UCSD-AML1 (cell line): Measurements from ENCODE around the gene HSPB6.
A peak's percentile ranks its signal among the peaks of the same experiment; 100 is the strongest.
"Not testable (repeated sequence)": the region's sequence is repeated elsewhere in the genome, so short reads cannot be mapped to it uniquely, and the experiment has no call there.

Experiments used
- DNase-seq: peaks from one replicate; lab custom pipeline; 2025; ENCODE audit not compliant: unreplicated experiment; lab: John Stamatoyannopoulos, UW

HSPB6 gene

GRCh38 chr19:35786299-35787160, 29.7 kb upstream of the HSPB6 start:
- DNase-seq: no peak

DNA sequence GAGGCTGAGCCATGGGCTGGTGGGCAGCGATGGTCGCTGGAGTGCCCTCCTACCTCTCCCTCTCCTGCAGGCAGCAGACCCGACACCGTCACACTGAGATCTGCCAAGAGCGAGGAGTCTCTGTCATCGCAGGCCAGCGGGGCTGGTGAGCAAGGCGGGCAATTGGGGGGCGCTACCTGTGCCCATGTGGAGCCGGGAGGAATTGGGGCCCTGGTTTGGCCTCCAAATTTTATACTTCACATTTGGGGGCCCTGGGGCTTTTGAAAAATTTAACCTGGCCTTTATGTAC, 28.5 kb upstream of the HSPB6 start:
- no peak for DNase-seq

DNA sequence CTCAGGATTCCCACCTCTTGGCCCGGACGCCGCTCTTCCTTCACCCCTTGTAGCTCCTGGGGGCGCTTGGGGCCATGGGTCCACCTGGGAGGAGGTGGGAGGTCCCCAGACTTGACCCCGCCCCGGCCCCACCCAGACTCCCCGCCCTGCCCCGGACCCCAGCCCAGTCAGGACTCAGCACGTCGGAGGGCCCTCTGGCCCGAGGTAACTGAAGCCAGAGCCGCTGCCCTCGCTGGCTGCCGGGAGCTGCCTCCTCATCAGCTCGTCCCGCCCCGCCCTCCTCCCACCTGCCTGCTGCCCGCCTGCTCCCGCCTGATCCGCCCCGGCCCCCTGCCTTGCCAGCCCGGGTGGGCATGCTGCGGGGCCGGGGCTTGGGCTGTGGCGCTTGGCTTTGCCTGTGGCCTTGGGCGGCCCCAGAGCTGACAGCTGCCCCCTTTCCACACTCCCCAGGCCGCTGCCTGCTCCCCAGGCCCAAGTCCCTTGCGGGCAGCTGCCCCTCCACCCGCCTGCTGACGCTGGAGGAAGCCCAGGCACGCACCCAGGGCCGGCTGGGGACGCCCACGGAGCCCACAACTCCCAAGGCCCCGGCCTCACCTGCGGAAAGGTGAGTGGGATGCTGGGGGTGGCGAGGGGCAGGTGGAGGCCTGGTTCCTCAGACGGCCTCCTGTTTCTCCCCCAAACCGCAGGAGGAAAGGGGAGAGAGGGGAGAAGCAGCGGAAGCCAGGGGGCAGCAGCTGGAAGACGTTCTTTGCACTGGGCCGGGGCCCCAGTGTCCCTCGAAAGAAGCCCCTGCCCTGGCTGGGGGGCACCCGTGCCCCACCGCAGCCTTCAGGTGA, 27.9 kb upstream of the HSPB6 start:
- no peak for DNase-seq

DNA sequence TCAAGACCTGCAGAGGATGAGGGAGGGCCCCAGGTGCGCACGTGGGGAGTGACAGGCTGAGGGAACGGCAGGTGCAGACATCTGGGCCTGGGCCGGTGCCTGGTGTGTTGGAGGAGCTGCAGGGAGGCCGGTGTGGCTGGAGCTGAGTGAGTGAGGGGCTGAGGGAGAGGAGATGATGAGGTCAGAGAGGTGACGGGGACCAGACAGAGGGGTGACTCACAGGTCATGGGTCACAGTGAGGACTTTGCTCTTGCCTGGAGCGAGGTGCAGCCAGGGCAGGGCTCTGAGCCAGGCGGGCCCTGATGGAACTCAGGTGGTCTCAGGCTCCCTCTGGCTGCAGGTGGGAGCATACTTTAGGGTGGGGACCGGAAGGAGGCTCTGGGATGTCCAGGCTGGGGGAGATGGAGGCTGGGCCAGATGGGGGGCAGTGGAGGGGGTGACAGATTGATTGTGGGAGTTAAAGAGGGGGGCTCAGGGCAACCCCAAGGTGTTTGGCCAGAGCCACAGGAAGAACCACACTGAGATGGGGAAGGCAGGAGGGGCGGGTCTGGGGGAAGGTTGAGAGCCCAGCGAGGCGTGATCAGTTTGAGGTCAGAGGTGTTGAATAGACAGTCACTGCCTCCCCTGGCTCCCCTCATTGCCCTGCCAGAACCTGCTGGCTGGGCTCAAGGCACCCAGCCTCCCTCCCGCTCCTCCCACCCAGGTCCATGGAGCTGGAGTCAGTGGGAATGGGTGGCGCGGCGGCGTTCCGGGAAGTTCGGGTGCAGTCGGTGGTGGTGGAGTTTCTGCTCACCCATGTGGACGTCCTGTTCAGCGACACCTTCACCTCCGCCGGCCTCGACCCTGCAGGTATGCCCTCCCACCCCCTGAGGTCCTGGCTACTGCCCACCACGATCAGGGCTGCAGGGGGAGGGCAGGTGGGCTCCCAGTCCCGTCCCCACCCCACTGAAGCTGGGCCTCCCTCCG, 26.9 kb upstream of the HSPB6 start:
- DNase-seq: no peak

DNA sequence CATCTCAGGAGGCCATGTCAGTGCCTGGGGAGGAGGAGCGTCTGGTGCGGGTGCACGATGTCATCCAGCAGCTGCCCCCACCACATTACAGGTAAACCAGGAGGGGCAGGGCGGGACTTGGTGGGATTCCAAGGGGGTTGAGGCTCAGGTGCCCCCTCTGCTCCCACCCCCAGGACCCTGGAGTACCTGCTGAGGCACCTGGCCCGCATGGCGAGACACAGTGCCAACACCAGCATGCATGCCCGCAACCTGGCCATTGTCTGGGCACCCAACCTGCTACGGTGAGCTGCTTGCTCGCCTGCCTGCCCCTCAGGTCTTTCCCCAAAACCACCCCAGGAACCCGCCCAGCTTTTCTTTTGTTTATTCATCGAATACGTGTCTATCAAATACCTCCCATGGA, 25.8 kb upstream of the HSPB6 start:
- DNase-seq: no peak

GRCh38 chr19:35781650-35782049, 24.8 kb upstream of the HSPB6 start:
- no peak for DNase-seq

DNA sequence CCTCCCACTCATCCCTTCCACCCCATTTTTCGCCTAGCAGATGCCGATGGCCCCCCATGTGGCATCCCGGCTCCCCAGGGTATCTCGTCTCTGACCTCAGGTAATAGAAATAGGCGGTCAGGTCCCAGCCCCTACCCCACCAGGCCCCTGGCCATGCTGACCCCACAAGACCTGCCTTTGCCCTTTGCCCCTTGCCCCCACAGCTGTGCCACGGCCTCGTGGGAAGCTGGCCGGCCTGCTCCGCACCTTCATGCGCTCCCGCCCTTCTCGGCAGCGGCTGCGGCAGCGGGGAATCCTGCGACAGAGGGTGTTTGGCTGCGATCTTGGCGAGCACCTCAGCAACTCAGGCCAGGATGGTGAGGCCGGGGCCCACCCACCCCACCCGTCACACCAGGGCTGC, 23.9 kb upstream of the HSPB6 start:
- no peak for DNase-seq

DNA sequence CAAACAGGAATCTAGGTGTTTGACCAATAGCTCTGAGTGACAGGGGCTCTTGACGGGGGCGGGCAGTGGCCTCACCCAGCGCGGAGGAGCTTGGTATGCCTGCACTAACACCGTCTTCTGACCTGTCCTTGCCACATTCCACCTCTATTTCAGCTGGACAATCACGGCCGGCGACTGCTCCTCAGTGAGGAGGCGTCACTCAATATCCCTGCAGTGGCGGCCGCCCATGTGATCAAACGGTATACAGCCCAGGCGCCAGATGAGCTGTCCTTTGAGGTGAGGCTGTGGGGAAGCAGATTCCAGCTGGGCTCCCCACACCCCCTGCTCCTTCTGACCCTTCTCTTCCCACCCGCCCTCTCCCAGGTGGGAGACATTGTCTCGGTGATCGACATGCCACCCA, 23.2 kb upstream of the HSPB6 start:
- DNase-seq: no peak

DNA sequence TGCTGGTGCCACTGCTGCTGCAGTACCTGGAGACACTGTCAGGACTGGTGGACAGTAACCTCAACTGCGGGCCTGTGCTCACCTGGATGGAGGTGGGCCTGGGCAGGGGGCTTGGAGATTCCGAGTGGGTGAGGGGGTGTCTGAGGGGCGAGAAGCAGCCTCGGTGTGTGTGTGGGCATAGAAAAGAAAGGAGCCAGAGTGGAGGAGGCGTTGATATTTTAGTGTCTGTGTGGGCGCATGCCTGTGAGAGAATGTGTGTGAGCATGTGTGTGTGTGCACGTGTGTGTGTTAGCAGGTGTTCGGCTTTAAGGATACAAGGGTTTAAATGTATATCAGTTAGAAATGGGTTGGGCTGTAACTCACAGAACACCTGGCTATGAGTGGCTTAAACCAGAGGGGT, 22.2 kb upstream of the HSPB6 start:
- DNase-seq: no peak

GRCh38 chr19:35777961-35778360, 21.1 kb upstream of the HSPB6 start:
- no peak for DNase-seq

DNA sequence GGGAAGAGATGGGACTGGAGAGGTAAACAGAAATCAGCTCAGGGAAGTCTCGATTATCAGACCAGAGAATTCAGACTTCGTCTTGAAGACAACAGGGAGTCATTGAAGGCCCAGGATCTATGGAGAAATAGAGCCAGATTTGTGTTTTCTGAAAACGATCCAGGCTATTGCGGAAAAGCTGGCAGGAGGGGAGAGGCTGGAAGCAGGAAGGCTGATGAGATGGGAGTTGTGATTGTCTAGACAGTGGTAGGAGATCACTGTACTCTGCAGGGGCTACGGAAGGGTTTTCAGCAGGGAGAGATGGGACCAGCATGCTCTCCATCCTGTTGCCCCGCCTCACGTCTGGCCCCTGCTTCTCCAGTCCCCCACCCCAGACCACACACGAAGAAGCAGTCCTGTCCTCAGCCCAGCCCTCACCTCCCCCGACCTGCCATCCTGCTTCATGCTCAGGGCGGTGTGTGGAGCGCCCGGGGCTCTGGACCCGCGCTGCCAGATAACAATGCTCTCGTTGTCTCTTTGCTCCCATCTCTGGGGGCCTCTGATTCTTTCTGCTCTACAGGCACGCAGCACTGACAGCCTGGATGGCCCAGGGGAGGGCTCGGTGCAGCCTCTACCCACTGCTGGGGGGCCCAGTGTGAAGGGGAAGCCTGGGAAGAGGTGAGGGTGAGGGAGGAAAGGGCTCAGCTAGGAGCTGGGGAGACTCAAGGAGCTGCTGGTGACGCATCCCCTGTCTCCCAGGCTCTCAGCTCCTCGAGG, 20.4 kb upstream of the HSPB6 start:
- DNase-seq: no peak

GRCh38 chr19:35776102-35776788, 19.4 kb upstream of the HSPB6 start:
- DNase-seq: no peak

DNA sequence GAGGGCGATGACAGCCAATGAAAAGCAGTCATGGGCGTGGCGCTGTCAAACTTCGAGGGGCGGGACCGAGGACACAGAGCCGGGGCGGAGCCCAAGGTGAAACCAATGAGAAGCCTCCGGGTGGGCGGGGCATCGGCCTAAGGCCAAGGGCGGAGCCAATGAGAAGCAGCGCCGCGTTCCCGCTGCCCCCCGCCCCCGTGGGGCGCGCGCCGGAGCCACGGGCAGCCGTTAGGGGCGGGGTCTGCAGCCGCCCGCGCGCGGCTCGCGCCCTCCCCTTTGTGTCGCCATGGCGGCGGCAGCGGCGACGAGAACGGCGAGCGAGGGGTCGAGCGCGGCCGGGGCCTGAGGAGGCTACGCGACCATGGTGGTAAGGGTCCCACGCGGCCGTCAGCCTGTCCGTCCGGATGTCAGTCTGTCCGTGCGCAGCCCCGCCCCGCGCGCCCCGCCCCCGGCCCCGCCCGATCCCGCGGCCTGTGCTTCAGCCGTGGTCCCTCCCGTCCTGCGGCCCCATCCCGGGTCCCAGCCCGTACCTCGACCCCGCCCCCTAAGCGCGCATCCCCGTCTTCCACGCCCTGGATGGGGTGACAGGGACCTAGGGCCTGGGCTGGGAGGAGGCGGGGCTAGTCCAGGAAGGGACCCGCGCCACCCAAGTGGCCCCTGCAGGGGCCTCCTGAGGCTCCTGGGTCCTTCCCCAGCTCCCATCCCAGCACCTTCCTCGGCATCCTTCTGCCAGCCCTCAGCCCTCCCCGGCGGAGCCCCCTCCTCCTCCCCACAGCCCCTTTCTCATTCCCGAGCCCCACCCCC, 18.7 kb upstream of the HSPB6 start, which contains the start of gene ARHGAP33:
ARHGAP33 (plus strand) TSS at position 267 of the 804 bp plus-strand sequence; CDS start at position 362, 95 bp downstream.
- DNase-seq: peak; percentile 98

DNA sequence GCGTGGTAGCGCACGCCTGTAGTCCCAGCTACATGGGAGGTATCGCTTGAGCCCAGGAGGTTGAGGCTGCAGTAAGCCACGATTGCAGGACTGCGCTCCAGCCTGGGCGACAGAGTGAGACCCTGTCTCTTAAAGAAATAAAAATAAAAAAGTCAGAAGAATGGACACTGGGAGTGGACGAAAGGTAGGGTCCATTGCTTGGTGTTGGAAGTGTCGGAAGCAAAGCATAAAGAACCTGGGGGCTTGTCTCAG, 18.1 kb upstream of the HSPB6 start:
- DNase-seq: no peak

DNA sequence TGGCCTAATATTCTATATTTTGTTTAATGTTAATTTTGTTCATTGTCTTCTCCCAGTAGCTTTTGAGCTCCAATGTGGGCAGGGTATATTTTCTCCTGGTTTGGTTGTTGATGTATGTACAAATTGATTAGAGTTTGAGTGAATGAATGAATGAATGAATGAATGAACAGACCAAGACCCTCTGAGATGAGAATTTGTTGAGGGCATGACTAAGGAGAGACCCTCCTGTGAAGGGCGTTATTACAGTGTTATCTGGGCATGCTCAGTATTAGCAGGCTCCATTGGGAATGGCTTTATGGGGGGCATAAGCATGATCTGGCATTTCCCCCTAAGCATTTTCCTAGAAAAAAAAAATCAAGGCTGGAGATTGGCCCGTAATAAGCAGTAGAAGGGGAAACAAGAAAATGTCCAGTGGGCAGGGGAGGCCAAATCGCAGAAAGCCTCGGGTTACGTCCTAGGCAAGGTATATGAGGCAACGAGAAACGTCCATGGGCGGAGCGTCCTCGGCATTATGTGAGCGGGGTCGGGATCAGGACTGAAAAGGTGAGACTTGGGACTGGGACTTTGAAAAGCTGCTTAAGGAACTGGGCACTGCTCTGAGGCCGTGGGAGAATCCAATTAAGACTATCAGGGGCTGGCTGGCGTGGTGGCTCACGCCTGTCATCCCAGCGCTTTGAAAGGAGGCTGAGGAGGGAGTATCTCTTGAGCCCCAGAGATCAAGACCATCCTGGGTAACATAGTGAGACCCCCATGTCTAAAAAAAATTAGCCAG, 17.6 kb upstream of the HSPB6 start:
- no peak for DNase-seq

GRCh38 chr19:35773020-35773806, 16.4 kb upstream of the HSPB6 start:
- no peak for DNase-seq

GRCh38 chr19:35772362-35772761, 15.5 kb upstream of the HSPB6 start:
- not testable (repeated sequence) for DNase-seq

DNA sequence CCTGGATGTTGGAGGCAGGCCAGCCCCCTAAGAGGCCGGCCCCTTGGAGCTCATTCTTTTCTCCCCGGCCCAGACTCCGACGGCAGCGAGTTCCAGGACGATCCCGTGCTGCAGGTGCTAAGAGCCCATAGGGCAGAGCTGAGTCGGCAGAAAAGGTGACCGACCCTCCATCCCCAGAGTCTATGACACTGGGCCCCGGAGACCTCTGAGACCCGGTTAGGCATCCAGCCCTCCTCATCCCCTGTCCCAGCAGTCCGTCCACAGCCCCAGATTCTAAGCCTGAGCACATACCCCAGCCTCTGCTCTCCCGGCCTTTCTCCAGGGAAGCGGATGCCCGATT, 11.2 kb upstream of the HSPB6 start:
- no peak for DNase-seq
